ENCODE results near the gene C11orf24.

- TF ChIP-seq POLR2A (IDR thresholded peaks at IDR 0.05) = no peak
- no peak for TF ChIP-seq CTCF (IDR thresholded peaks at IDR 0.05)
- TF ChIP-seq EP300 (IDR thresholded peaks at IDR 0.05) = no peak
- TF ChIP-seq POLR2AphosphoS5 (IDR thresholded peaks at IDR 0.05) = no peak
Observed at GRCh38 chr11:68279676-68280075, 7.9 kb upstream of the C11orf24 start.
